ENCODE data around the gene ATRX.
"Not testable (repeated sequence)": the region's sequence is repeated elsewhere in the genome, so short reads cannot be mapped to it uniquely, and the experiment has no call there.

Gene ATRX

DNA sequence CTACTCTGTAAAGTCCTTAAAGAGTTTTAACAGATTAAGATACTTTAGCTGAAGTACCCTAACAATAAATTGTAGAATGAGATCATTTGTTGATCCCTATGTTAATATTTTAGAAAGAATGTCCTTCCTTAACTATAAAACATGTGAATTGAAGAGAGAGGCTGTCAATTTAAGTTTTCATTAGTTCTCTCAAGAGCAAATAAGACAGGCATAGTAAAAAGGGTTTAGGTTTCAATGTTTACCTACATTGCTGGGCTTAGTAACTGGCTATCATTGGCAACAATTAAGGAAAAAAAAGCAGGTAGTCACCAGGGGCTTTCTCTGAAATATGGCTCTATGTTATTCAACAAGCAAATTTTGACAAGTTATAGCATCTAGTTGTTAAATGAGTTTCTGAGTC, 91.5 kb downstream of the ATRX start:
- H3K36me3 ChIP-seq (ENCODE audit: insufficient read depth, low read length), result peaks cover 65% of the 10 kb centered on the region
- no peaks in the 10 kb centered on the region for H3K4me1 ChIP-seq (ENCODE audit: insufficient read depth, low read length)
- no peaks in the 10 kb centered on the region for H3K9me3 ChIP-seq (ENCODE audit: insufficient read depth, low read length, severe bottlenecking)
- 0 out of 2 replicates have a peak, but pooled peaks cover 2% of the 10 kb centered on the region for H4K20me1 ChIP-seq (ENCODE audit: insufficient read depth, low read length)
- H3K79me2 ChIP-seq (ENCODE audit: insufficient read depth, low read length), result peaks cover 11% of the 10 kb centered on the region
- no peak overlapping the region for H3K4me3 ChIP-seq (ENCODE audit: low read depth in 1 of 2, low read length in 2 of 2)
- TF ChIP-seq, protein P1, sequence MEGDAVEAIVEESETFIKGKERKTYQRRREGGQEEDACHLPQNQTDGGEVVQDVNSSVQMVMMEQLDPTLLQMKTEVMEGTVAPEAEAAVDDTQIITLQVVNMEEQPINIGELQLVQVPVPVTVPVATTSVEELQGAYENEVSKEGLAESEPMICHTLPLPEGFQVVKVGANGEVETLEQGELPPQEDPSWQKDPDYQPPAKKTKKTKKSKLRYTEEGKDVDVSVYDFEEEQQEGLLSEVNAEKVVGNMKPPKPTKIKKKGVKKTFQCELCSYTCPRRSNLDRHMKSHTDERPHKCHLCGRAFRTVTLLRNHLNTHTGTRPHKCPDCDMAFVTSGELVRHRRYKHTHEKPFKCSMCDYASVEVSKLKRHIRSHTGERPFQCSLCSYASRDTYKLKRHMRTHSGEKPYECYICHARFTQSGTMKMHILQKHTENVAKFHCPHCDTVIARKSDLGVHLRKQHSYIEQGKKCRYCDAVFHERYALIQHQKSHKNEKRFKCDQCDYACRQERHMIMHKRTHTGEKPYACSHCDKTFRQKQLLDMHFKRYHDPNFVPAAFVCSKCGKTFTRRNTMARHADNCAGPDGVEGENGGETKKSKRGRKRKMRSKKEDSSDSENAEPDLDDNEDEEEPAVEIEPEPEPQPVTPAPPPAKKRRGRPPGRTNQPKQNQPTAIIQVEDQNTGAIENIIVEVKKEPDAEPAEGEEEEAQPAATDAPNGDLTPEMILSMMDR (IDR thresholded peaks at IDR 0.05; ENCODE audit: borderline replicate concordance, extremely low read depth, low read length, poor library complexity, severe bottlenecking), result no peak
- no peak for TF ChIP-seq EZH2 (IDR thresholded peaks at IDR 0.05; ENCODE audit: borderline replicate concordance, low read depth, low read length, severe bottlenecking)
- ATAC-seq (ENCODE audit: insufficient read depth, low read depth) (no peak), DNase-seq (no peak)
- H3K4me2 ChIP-seq (ENCODE audit: insufficient read depth, low read length), result no peak overlapping the region
- no peak overlapping the region for H3K27ac ChIP-seq (ENCODE audit: low read length)
- H2AFZ ChIP-seq (ENCODE audit: low read depth, low read length), result no peak overlapping the region
- no peak overlapping the region for H3K9ac ChIP-seq (ENCODE audit: low read depth, low read length)
- no peaks in the 10 kb centered on the region for H3K27me3 ChIP-seq (ENCODE audit: insufficient read depth, low read length, poor library complexity)

DNA sequence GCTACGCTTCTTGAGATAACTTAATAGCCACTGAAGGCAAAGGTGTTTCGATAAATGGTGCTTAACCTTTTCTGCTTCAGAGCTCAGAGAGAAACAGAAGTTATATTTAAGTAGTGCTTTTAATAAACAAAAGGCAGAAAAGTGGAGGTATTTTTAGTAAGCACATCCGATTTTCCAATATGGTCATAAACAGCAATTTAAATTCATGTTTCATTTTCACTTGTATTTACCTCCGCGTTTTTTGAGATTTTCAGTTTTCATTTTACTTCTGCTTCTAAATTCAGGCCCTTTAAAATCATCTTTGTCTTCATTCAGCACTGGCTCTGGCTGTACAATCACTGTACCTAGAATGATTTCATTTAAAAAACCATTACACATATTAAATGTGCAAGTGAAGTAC, 92.4 kb downstream of the ATRX start:
- no peaks in the 10 kb centered on the region for H3K27me3 ChIP-seq (ENCODE audit: insufficient read depth, low read length, poor library complexity)
- H3K9ac ChIP-seq (ENCODE audit: low read depth, low read length), result no peak overlapping the region
- H3K27ac ChIP-seq (ENCODE audit: low read length), result no peak overlapping the region
- no peak for ATAC-seq (ENCODE audit: insufficient read depth, low read depth)
- H3K4me3 ChIP-seq (ENCODE audit: low read depth in 1 of 2, low read length in 2 of 2), result no peak overlapping the region
- H3K9me3 ChIP-seq (ENCODE audit: insufficient read depth, low read length, severe bottlenecking), result no peaks in the 10 kb centered on the region
- TF ChIP-seq, protein P1 (IDR thresholded peaks at IDR 0.05; ENCODE audit: borderline replicate concordance, extremely low read depth, low read length, poor library complexity, severe bottlenecking), result no peak
- no peak for TF ChIP-seq EZH2 (IDR thresholded peaks at IDR 0.05; ENCODE audit: borderline replicate concordance, low read depth, low read length, severe bottlenecking)
- peaks cover 6% of the 10 kb centered on the region; the same call in 1 of the 2 replicates for H3K79me2 ChIP-seq (ENCODE audit: insufficient read depth, low read length)
- DNase-seq, result no peak
- no peaks in the 10 kb centered on the region for H3K4me1 ChIP-seq (ENCODE audit: insufficient read depth, low read length)
- H2AFZ ChIP-seq (ENCODE audit: low read depth, low read length), result no peak overlapping the region
- peaks cover 71% of the 10 kb centered on the region for H3K36me3 ChIP-seq (ENCODE audit: insufficient read depth, low read length)
- H4K20me1 ChIP-seq (ENCODE audit: insufficient read depth, low read length), result no peaks in the 10 kb centered on the region
- no peak overlapping the region for H3K4me2 ChIP-seq (ENCODE audit: insufficient read depth, low read length)

DNA sequence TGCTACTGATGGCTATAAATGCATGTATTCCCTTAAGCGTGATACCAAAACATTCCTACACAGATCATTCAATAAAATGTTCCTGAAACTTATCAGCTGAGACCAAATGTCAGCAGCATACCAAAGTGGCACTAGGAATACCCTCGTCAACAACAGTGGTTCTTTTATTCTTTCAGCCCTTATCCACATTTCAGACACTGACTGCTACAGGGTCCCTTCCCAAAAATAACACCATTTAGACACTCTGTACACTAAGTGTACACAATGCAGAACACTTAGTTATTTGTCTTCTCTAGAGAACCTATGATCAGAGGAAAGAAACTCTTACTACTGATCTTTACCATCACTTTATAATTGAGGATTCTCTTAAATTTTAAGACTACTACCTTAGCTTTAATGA, 94.1 kb downstream of the ATRX start:
- H3K9me3 ChIP-seq (ENCODE audit: insufficient read depth, low read length, severe bottlenecking), result no peaks in the 10 kb centered on the region
- H3K27me3 ChIP-seq (ENCODE audit: insufficient read depth, low read length, poor library complexity), result no peaks in the 10 kb centered on the region
- H4K20me1 ChIP-seq (ENCODE audit: insufficient read depth, low read length), result no peaks in the 10 kb centered on the region
- H3K4me2 ChIP-seq (ENCODE audit: insufficient read depth, low read length), result no peak overlapping the region
- ATAC-seq (ENCODE audit: insufficient read depth, low read depth) (no peak), DNase-seq (no peak)
- peaks cover 7% of the 10 kb centered on the region; the same call in 1 of the 2 replicates for H3K79me2 ChIP-seq (ENCODE audit: insufficient read depth, low read length)
- H3K9ac ChIP-seq (ENCODE audit: low read depth, low read length), result no peak overlapping the region
- H3K36me3 ChIP-seq (ENCODE audit: insufficient read depth, low read length), result peaks cover 69% of the 10 kb centered on the region
- no peak overlapping the region for H2AFZ ChIP-seq (ENCODE audit: low read depth, low read length)
- H3K4me3 ChIP-seq (ENCODE audit: low read depth in 1 of 2, low read length in 2 of 2), result no peak overlapping the region
- H3K4me1 ChIP-seq (ENCODE audit: insufficient read depth, low read length), result no peaks in the 10 kb centered on the region
- H3K27ac ChIP-seq (ENCODE audit: low read length), result no peak overlapping the region
- TF ChIP-seq, protein P1 (IDR thresholded peaks at IDR 0.05; ENCODE audit: borderline replicate concordance, extremely low read depth, low read length, poor library complexity, severe bottlenecking), result no peak
- TF ChIP-seq EZH2 (IDR thresholded peaks at IDR 0.05; ENCODE audit: borderline replicate concordance, low read depth, low read length, severe bottlenecking), result no peak

DNA sequence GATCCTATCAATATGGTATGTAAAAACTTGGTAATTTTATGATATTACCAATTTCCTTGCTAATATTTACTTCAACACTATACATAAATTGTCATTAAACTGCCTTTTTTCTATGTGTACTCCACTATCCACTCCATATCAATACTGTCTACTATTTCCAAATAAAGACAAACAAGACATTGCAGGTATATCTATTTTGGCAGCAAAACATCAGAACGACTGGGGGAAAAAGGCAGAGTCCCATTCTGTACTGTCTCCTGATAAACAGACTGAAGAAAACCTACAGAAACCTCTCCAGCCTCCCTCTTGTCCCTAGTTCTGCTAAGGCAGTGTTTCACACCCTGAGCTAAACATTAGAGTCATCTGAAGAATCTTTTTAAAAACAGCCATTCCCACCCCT, 96.6 kb downstream of the ATRX start:
- DNase-seq, result no peak
- ATAC-seq (ENCODE audit: insufficient read depth, low read depth), result no peak
- TF ChIP-seq, protein P1 (IDR thresholded peaks at IDR 0.05; ENCODE audit: borderline replicate concordance, extremely low read depth, low read length, poor library complexity, severe bottlenecking), result no peak
- no peak for TF ChIP-seq EZH2 (IDR thresholded peaks at IDR 0.05; ENCODE audit: borderline replicate concordance, low read depth, low read length, severe bottlenecking)
- no peak overlapping the region for H3K9ac ChIP-seq (ENCODE audit: low read depth, low read length)
- no peak overlapping the region for H2AFZ ChIP-seq (ENCODE audit: low read depth, low read length)
- no peaks in the 10 kb centered on the region for H4K20me1 ChIP-seq (ENCODE audit: insufficient read depth, low read length)
- H3K4me3 ChIP-seq (ENCODE audit: low read depth in 1 of 2, low read length in 2 of 2), result no peak overlapping the region
- no peaks in the 10 kb centered on the region for H3K27me3 ChIP-seq (ENCODE audit: insufficient read depth, low read length, poor library complexity)
- H3K9me3 ChIP-seq (ENCODE audit: insufficient read depth, low read length, severe bottlenecking), result no peaks in the 10 kb centered on the region
- peaks cover 69% of the 10 kb centered on the region for H3K36me3 ChIP-seq (ENCODE audit: insufficient read depth, low read length)
- peaks cover 7% of the 10 kb centered on the region; the same call in 1 of the 2 replicates for H3K79me2 ChIP-seq (ENCODE audit: insufficient read depth, low read length)
- H3K4me2 ChIP-seq (ENCODE audit: insufficient read depth, low read length), result no peak overlapping the region
- no peak overlapping the region for H3K27ac ChIP-seq (ENCODE audit: low read length)
- H3K4me1 ChIP-seq (ENCODE audit: insufficient read depth, low read length), result no peaks in the 10 kb centered on the region

DNA sequence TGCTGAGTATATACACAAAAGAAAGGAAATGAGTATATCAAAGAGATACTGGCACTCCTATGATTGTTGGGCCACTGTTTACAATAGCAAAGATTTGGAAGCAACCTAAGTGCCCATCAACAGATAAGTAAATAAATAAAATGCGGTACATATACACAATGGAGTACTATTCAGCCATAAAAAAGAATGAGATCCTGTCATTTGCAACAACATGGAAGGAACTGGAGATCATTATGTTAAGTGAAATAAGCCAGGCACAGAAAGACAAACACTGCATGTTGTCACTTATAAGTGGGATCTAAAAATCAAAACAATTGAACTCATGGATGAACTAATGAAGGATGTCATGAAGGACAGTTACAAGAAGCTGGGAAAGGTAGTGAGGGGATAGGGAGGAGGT, 100.3 kb downstream of the ATRX start:
- not testable (repeated sequence) for ATAC-seq (ENCODE audit: insufficient read depth, low read depth); DNase-seq; H3K9ac ChIP-seq (ENCODE audit: low read depth, low read length); H3K9me3 ChIP-seq (ENCODE audit: insufficient read depth, low read length, severe bottlenecking); H3K27ac ChIP-seq (ENCODE audit: low read length); H3K27me3 ChIP-seq (ENCODE audit: insufficient read depth, low read length, poor library complexity); H3K4me1 ChIP-seq (ENCODE audit: insufficient read depth, low read length); H3K79me2 ChIP-seq (ENCODE audit: insufficient read depth, low read length); H4K20me1 ChIP-seq (ENCODE audit: insufficient read depth, low read length); H3K4me2 ChIP-seq (ENCODE audit: insufficient read depth, low read length); H3K4me3 ChIP-seq (ENCODE audit: low read depth in 1 of 2, low read length in 2 of 2); H2AFZ ChIP-seq (ENCODE audit: low read depth, low read length)
- H3K36me3 ChIP-seq (ENCODE audit: insufficient read depth, low read length), result peaks cover 55% of the 10 kb centered on the region

Data from DND-41 (cell line).